ENCODE results near the gene CSMD2.

- no peak for TF ChIP-seq CTCF (IDR thresholded peaks at IDR 0.05)
- no peak for TF ChIP-seq POLR2A (IDR thresholded peaks at IDR 0.05)
- no peak for TF ChIP-seq EP300 (IDR thresholded peaks at IDR 0.05; ENCODE audit: low read depth)
- no peak for TF ChIP-seq POLR2AphosphoS5 (IDR thresholded peaks at IDR 0.05)
These were observed 640.4 kb downstream of the CSMD2 start for GRCh38 chr1:33524586-33524985.

Measured in transverse colon (tissue), 4 donors.